GM19099 (cell line): ENCODE results near the gene NEURL4.

ENCODE experiments used
- POLR2A ChIP-seq: IDR thresholded peaks from 3 replicates; pipeline ENCODE4 v1.6.1; 2011; ENCODE audit warnings: low read depth; ENCODE audit not compliant: insufficient read length; ENCODE audit errors: extremely low read depth

The NEURL4 gene

GRCh38 chr17:7329997-7330637 is 982 bp upstream of the NEURL4 start:
- peak; percentile 45 for TF ChIP-seq POLR2A

GRCh38 chr17:7329374-7329996 is 350 bp upstream of the NEURL4 start:
- peak; percentile 64 for TF ChIP-seq POLR2A

DNA sequence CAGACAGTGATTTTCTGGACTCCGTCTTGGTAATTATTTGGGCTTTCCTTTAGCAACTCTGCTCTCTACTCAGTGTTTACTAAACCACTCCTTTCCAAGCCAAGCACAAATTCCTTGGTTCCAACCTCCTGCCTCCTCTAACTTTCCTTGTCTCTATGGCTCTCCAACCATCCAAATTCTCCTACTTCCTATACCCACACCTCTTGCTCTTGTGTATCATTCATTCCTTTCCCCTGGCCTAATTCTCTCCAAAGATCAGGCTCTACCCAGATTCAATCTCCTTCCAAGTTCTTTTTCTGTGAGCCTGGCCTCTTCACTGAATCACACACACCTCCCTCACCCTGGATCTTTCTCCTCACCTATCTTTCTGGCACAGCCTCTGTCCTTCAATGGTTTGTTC is 1.1 kb downstream of the NEURL4 start:
- TF ChIP-seq POLR2A = no peak

DNA sequence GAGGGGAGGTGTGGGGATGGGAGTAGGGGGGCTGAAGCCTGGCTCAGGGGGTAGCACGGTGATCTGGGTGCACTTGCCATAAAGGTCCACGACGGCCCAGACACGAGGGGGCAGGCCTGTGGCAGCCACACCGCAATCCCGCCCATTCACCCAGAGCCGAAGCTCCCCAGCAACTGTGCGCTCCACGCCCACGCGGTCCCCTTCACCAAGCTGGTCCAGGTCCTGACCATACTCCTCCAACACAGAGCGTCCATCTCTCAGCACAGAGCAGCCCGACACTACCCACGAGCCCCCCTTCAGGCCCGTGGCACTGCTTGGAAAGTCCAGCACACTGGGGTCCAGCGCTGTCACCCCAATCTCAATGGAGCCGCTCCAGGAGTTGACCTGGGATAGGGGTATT is 1.6 kb downstream of the NEURL4 start:
- TF ChIP-seq POLR2A = no peak

DNA sequence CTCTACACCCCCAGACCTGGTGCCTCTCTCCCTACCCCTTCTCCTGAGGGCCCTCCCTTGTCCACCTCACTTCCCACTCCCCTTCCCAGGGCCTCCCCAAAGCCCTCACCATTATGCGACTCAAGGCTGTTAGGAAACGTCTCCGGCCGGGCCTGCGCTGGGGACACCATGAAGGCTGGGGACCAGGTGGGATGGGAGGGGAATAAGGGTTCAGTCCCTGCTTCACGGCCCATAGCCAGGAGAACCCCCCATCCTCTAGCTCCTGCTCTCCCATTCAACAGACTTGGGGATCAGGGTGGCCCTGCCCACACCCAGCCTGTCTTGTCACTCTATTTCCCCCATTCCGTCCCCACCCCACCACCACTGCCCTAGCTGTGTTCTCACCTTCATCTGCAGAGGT is 2.1 kb downstream of the NEURL4 start:
- no peak for TF ChIP-seq POLR2A

DNA sequence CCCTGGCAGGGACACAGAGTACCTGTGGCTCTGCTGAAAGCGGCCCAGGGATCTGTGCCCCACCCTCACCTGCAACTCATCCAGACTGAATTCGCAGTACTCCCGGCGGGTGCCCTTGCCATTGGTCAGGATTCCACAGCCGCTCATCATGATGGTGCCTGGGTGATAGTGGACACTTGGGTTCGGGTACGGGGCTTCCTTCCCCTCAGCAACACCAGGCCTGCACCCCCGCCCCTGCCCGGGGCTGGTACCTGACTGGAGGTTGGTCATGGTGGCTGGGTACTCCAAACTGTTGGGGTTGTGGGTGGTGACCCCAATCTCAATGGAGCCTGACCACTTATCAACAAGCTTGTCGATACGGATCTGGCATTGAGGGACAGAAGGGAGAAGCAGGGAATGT is 2.9 kb downstream of the NEURL4 start:
- no peak for TF ChIP-seq POLR2A

DNA sequence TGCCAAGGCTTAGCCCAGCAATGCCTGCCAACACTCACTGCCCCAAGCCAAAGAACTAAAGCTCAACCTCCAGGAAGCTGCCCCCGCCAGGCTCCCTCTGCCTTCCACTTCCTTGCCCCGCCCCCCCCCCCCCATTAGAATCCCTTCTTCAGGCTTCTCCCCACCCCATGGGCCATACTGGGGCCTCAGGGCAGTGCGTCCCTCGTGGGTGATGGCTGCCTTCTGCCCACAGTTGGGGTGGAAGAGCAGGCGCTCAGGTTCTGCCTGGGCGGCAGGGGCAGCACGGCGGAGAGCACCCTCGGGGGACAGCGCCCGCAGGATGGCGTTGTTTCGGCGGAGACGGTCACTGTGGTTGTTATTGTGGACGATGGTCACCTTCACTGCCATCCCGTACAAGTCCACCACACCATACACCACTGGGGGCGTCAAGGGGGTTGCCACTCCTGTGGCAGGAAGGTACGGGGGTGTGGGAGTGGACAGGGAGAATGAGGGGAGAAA is 4.1 kb downstream of the NEURL4 start:
- no peak for TF ChIP-seq POLR2A

DNA sequence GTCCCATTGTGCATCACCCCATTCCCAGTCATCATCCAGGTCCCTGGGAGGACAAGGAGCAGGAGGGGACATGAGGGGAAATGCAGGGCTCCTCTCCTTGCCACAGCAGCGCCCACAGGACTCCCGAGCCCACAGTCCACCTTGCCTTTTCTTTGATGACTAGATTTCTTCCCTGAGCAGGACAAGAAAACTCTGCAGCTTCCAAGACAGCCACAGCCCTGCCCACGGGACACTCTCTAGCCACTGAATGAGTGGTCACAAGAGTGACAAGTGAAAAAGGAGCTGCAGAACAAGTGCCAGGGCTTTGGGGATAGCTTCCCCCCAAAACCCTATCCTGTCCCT is 4.7 kb downstream of the NEURL4 start:
- no peak for TF ChIP-seq POLR2A

DNA sequence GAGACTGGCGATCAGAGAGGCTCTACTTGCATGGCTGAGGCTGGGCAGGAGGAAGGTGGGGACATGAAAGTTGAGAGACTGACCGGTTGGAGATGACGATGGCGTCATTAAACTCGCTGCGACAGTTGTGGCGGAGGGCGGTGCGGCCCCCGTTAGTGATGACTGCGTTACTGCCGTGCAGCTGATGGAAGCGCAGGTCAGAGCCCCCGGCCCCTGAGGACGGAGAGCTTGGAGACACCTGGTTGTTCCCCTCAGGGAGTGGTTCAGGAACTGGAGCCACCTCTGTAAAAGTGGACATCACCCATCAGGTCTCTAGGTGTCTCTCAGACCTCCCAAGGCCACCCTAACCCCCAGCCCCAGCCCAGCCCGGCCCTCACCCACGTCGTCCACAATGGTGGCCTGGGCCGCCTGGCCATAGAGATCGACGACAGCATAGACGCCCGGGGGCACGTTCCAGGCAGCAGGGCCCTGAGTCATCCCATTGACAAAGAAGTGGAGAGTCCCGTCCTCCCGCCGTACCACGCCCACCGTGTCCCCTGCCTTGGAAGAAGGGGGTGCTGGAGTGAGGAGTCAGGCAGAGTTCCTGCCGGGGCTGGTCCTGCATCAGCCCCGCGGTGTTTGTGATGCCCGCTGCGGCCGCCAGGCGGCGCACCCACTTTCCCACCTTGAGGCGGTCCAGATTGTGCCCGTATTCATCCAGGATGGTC is 5.3 kb downstream of the NEURL4 start:
- TF ChIP-seq POLR2A = no peak

- no peak for TF ChIP-seq POLR2A
Observed at GRCh38 chr17:7322520-7323194, 6.5 kb downstream of the NEURL4 start.

DNA sequence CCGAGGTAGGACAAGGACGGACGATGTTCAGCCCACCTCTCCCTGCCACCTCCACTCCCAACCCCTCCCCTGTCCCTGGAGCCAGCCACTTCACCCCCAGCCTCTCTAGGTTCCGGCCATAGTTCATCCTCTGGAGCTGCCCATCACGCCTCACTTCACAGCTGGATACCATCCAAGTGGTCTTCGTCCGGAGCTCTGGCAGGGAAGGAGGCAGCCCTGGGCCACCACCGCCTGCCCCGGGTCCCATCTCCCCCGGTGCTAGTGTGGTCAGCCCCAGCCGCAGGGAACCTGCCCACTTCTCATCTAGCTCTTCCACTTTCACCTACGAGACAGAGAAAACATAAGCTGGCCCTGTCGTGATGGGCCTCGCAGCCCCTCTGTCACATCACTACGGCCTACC is 7.7 kb downstream of the NEURL4 start:
- no peak for TF ChIP-seq POLR2A

DNA sequence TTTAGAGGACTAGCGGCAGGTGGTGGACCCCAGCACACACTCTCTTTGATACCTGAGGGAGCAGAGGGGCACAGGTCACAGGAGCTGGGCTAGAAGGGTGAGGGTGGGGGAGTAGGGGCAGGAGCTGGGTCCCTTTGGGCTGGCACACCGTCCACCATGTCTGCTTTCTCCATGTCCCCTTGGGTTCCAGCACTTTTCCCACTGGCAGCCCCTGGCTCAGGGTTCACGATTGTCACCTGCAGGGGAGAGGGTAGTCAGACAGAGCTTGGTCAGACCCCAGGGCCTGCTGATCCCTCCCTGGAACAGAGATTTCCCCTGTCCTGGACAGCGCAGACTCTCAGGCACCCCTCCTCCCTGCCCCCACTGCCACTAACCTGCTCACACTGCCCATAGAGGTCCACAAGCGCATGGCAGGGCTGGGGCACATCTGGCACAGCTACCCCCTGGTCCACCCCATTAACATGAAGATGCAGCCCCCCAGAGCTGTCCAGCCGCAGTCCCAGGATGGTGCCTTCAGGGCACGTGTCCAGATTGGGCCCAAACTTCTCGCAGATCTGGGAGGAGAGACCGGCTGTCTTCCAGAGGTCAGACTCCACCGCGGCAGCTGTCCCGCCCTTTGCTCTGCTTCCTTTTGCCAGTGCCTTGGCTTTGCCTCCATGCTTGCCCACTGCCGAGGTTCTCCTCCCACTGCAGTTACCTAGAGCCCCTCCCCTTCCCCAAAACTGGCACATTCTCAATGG is 10.8 kb downstream of the NEURL4 start:
- no peak for TF ChIP-seq POLR2A

DNA sequence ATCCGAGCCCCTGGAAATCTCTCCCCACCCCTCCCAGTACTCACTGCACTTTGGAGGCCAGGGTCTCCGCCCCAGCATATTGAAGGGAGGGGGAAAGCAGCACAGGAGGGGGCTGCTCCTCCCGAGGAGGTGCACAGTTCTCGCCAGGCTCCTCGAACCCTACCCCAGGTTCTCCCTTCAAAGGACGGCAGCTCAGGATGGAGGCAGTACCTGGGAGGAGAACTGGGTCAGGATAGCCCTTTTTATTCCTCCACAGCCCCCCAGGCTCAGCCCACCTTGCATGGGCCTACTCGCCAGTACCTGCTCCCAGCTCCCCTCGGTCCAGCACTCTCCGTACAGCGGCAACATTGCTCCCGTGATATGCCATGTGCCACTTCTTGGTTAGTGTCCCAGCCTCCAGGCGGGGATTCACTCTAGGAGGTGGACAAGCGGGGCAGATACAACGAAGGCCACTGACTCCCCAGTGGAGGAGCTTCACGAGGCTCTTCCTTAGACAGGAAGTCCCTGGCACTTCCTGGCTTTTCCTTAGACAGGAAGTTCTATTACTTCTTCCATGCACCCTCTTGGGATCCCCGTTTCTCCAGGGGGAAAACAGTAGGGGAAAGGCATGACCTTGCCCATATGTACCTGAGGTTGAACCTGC is 11.9 kb downstream of the NEURL4 start:
- TF ChIP-seq POLR2A = no peak

DNA sequence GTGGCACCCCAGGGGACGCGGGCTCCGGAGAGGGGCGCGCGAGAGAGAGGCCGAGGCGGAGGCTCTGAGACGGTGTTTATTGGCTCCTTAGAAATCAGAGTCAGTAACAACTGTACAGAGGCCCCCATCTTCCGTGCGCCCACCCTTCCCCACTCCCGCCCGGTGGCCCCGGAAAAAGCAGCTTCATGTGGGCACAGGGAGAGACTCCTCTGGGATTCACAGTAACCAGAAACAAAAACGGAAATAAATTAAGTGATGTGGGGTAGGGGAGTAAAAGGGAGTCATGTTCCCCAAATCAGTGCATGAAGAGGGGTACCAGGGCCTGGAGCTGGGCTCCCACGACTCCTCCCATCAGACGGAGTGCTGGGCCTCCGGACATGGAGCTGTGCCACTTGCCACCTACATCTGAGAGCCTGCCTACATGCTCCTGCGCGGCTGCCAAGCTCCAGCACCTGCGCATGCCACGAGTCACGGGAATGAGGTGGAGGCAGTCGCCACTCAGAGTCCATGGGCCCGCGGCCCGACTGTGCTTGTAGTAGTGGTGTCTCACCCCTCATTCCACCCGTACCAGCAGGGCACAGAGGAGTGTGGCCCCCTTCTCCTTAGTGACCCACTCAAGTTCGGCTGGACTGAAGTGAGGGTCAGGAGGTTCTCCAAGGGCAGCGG is 13.4 kb downstream of the NEURL4 start:
- no peak for TF ChIP-seq POLR2A

- TF ChIP-seq POLR2A = peak; percentile 88
Observed at GRCh38 chr17:7314719-7315569, 14.2 kb downstream of the NEURL4 start, which contains the start of gene GPS2. TSS of gene GPS2 (minus strand) at chr17:7315360. CDS start at chr17:7315052, 308 bp downstream.
